NK-92 (cell line): Measurements from ENCODE around the gene FHL3.
"Not testable (repeated sequence)": the region's sequence is repeated elsewhere in the genome, so short reads cannot be mapped to it uniquely, and the experiment has no call there.

Source experiments
- DNase-seq: peaks from one replicate; lab custom pipeline; 2025; ENCODE audit not compliant: unreplicated experiment; lab: John Stamatoyannopoulos, UW

The FHL3 gene

DNA sequence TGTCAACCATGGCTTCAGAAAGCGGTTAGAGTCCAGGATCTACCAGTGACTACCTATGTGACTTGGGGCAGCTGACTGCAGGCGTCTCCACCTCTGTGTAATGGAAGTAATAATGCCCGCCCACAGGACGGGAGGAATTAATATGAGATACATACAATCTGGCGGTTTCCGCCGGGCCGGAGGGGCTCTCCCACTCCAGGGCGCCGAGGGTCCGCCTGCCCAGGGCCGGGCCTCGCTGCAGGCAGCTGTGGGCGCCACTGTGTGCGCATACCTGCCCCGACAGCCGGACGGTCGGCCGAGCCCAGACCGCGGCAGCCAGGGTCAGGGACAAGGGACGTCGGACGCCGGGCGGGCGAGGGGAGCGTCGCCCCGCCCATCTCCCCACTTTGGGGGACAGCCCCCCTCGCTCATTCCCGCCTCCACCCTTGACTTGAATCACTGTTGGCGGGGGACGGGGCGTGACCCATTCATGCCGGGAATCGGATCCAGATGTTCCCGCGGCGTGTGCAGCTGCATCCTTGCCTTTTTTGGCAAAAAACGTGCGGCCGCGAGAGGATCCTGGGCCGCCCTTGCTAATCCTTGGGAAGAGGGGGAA is 9.5 kb downstream of the FHL3 start:
- DNase-seq: no peak

- DNase-seq: no peak
Measured at GRCh38 chr1:37994886-37995566, 10.3 kb downstream of the FHL3 start.

DNA sequence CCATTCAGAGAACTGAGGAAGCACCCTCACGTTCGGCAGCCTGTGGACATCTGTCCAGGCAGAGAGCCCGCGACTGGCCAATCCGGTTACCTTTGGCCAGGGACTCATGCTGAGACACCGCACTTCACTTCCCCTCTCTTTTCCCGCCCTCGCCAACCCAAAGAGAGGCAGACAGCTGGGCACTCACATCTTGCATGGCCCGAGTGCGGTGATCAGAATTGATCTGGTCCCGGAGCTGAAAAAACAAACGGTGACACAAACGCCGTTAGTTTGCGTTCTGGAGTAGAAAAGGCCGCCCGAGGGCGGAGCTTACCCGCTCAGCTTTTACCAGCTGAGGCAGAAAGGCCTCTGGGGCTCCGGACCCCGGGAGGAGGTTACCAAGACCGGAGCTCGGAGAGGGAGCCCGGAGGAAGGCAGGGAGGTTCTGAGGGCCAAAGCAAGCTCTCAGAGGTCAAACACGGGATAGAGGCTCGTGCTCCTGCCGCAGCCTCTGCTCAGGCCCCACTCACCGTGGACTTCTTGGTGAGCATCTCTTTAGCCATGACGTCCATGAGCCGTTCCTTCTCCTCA is 15.9 kb downstream of the FHL3 start:
- no peak for DNase-seq

DNA sequence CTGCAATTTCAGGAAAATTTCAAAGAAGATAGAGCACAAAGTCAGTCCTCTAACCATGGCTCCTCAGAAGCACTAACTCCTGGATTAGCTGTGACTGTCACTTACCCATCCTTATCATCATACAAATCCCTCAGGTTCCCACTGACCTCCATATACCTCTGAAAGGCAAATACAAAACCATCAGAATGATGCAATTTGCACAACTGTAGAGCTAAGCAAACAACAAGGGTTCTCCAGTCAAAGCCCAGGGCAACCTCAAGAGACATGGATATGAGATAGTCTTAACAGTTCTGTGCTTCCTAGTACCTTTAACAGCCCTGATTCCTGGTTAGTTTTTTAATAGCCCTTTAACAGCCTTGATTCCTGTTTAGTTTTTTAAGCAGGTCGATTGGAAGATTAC is 17.6 kb downstream of the FHL3 start:
- no peak for DNase-seq

DNA sequence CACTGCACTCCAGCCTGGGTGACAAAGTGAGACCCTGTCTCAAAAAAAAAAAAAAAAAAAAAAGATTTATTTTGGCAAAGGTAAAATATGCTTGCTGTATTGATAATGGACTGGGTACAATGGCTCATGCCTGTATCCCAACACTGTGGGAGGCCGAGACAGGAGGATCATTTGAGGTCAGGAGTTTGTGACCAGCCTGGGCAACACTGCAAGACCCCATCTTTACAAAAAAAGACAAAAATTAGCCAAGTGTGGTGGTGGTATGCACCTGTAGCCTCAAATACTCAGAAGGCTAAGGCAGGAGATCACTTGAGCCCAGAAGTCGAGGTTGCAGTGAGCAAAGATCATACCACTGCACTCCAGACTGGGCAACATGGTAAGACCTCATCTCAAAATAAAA is 21.8 kb downstream of the FHL3 start:
- no peak for DNase-seq

DNA sequence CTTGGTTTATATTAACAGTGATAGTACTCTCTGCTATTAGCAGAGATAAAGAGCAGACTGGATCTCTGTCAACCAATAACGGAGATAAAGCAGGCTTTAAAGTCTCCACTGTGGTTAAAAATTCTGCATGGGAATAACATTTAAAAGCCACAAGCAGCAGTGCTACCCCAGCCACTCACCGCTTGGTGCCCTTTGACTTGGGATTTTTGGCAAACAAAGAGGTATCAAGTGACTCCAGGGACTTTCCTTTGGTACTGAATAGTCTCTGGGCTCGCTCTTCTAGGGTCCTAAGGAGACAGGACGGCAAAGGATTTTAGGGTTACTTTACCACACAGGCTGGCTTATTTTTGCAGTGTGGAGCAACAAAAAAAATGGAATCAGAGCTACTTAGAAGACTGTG is 26.8 kb downstream of the FHL3 start:
- DNase-seq: no peak

DNA sequence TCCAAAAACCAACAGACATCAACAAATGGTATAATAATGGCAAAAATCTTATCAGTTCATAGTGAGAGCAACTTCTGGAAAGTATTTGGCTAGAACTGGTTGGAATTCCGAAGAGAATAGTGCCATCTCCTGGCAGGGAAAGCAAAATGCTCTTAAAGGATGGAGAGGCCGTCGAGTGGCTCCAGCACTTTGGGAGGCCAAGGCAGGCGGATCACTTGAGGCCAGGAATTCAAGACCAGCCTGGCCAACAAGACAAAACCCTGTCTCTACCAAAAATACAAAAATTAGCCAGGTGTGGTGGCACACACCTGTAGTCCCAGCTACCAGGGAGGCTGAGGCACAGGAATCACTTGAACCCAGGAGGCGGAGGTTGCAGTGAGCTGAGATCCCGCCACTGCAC is 30.2 kb downstream of the FHL3 start:
- DNase-seq: not testable (repeated sequence)

- no peak for DNase-seq
Measured at GRCh38 chr1:37974567-37974966, 30.7 kb downstream of the FHL3 start.

DNA sequence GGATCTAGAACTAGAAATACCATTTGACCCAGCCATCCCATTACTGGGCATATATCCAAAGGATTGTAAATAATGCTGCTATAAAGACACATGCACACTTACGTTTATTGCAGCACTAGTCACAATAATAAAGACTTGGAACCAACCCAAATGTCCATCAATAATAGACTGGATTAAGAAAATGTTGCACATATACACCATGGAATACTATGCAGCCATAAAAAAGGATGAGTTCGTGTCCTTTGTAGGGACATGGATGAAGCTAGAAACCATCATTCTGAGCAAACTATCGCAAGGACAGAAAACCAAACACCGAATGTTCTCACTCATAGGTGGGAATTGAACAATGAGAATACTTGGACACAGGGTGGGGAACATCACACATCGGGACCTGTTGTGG is 31.6 kb downstream of the FHL3 start:
- DNase-seq: not testable (repeated sequence)

DNA sequence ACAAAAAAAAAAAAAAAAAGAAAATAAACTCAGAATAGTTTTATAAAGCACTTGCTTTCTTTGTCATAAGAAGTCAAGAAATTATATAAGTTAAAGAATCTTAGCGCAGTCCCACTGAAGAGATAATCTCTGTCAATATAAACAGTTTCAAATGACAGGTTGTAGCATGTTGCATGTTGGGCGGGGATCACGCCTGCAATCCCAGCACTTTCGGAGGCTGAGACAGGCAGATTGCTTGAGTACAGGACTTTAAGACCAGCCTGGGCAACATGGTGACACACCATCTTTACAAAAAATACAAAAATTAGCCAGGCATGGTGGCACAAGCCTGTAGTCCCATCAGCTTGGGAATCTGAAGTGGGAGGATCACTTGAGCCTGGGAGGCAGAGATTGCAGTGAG is 40.0 kb downstream of the FHL3 start:
- DNase-seq: no peak

GRCh38 chr1:37964106-37964505 is 41.2 kb downstream of the FHL3 start:
- not testable (repeated sequence) for DNase-seq

- no peak for DNase-seq
Measured at GRCh38 chr1:37958690-37959089, 46.6 kb downstream of the FHL3 start.

DNA sequence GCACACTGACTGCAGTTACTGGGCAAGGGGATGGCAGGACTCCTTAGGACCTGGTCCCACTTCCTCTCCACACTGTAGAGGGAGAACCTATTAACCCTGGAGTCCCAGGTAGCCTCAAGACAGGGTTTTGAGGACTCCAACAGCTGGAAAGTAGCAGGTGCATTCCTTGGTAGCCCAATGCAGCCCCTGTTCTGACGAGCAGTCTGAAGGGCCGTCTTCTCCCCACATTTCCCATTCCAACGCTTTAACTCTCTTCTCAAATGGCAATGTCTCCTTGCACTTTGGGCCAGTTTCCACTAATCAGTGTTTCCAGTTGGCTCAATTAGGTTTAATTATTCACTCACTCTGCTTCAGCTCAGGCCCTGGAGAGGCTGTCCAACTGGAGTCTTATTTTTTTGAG is 49.6 kb downstream of the FHL3 start:
- DNase-seq: no peak

- no peak for DNase-seq
Measured at GRCh38 chr1:37954316-37954971, 50.9 kb downstream of the FHL3 start.

- DNase-seq: no peak
Measured at GRCh38 chr1:37952738-37953137, 52.6 kb downstream of the FHL3 start.

DNA sequence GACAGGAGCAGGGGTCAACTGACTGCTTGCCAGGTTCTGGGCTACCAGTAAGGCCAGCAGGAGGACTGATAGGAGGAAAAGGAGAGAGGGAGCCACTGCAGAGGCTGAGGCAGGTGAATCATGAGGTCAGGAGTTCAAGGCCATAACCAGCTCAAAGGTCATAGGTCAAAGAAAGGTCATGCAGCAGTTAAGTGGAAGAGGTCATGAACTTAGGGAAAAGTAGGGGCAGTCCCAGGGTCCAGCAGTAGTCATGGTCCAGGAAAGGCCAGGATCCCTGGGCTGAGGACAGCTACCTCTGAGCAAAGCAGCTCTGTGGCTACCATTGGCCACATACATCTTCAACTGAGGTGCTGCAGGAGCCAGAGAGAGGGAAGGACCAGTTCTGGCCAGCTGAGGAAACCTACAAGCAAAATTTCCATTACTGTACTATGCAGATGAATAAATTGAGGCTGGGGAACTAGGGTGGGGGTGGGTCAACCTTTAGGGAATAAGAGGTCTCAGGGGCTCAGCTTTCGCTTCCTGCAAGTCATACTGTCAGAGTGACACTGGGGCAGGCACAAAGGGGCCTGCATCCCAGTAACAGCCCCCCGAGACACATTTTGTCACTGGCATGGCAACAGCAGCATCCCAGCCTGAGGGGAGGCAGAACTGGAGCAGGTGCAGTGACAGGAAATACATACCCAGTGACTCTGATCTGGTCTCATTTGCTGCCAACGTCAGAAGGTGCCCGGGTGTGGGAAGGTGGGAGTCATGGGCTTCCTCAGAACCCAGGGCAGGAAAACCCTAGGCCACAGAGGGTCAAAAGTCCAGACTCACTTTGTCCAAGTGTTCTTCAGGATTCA is 53.3 kb downstream of the FHL3 start:
- DNase-seq: no peak

GRCh38 chr1:37951041-37951782 is 54.1 kb downstream of the FHL3 start:
- DNase-seq: no peak

- no peak for DNase-seq
Measured at GRCh38 chr1:37949524-37950152, 55.7 kb downstream of the FHL3 start.

DNA sequence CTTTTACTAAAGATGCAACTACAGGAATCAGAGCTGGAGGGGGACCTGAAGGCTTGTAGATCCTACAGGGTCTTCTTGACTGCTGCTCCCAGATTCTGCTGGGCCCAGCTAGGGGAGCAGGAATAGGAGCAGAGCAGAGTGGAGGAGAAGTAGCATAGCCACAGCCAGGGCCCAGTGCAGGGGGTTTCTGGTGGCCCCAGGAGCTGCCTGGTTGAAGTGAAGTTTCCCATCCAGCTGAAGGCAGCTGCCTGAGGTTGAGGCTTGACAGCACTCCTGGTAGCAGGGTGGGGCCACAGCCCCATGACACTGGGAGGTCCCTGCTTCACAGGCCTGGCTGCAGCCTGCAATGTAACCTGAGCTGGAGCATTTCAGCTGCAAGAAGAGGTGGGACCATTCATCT is 56.5 kb downstream of the FHL3 start:
- DNase-seq: no peak

DNA sequence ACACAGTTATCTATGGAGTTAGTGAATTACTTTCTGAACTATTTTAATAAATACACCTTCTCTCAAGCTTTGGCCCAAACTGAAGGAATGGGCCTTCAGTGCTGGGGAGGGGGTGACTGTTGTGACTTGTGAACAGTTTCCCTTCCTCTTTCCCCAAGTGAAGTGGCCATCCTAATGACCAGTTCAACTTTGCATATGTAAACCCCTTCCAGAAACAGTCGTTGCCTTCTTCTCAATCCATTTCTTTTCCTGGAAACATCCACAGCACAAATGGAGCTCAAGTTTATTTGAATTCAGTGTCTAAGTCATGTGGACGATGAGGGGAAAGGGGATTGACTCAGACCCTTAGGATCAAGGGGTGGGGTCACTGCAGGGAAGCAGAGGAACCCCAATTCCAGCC is 57.1 kb downstream of the FHL3 start:
- no peak for DNase-seq
